Measurements from ENCODE around the gene WNK3. TPM values are rescaled to one million over a fixed set of nuclear protein-coding genes. Genes with fewer than 3 reads are reported as not detected.

WNK3 gene
- total and polyA plus RNA-seq, 2 donors (not counting 1 experiment from before 2014, with no cell fraction given): 0.12 to 1.2 TPM

GRCh38 chrX:54157561-54157960, 200.3 kb downstream of the WNK3 start:
- no peak overlapping the region for H3K27ac ChIP-seq (ENCODE audit: low read length in 2 of 2)
- ChIA-PET POLR2A (no interaction called here), CTCF (no interaction called here)
- no peak overlapping the region for H3K4me3 ChIP-seq (ENCODE audit: control extremely low read depth in 1 of 5, extremely low read depth in 1 of 5, insufficient read depth in 1 of 5, low read depth in 2 of 5, low read length in 4 of 5)
- no peak overlapping the region for H3K4me3 Mint-ChIP-seq
- H3K27ac Mint-ChIP-seq: no peak overlapping the region
- no peaks in the 10 kb centered on the region for H3K4me1 ChIP-seq (ENCODE audit: control insufficient read depth in 2 of 2, insufficient read depth in 2 of 2, low read length in 2 of 2)
- peaks cover 0 to 4% of the 10 kb centered on the region in 2 experiments for H3K36me3 ChIP-seq (replicated peaks in 1 of 2; ENCODE audit: control extremely low read depth in 1 of 2, control insufficient read depth in 1 of 2, extremely low read depth in 1 of 2, insufficient read depth in 2 of 2, low read length in 1 of 2)
- H3K27me3 Mint-ChIP-seq: no peaks in the 10 kb centered on the region
- H2AFZ ChIP-seq (ENCODE audit: insufficient read depth, low read depth, low read length, poor library complexity, severe bottlenecking): no peak overlapping the region
- no peaks in the 10 kb centered on the region for H3K9me3 Mint-ChIP-seq (ENCODE audit: insufficient read depth)
- no peaks in the 10 kb centered on the region for H3K79me2 ChIP-seq (ENCODE audit: control insufficient read depth, insufficient read depth, low read length)
- DNase-seq: no peak
- H4K20me1 ChIP-seq (ENCODE audit: control insufficient read depth, insufficient read depth, low read length, poor library complexity, severe bottlenecking): no peaks in the 10 kb centered on the region
- ATAC-seq (ENCODE audit: low read depth): no peak
- peaks cover 3% of the 10 kb centered on the region for H3K4me1 Mint-ChIP-seq
- no peak for TF ChIP-seq EZH2 (IDR thresholded peaks at IDR 0.05; ENCODE audit: borderline replicate concordance, insufficient read depth, low read depth, low read length, poor library complexity, severe bottlenecking)
- no peak for TF ChIP-seq CTCF (IDR thresholded peaks at IDR 0.05)
- no peaks in the 10 kb centered on the region for H3K27me3 ChIP-seq (replicated peaks in 1 of 4; ENCODE audit: control extremely low read depth in 1 of 4, control insufficient read depth in 3 of 4, insufficient read depth in 4 of 4, low read length in 3 of 4)
- H3K4me2 ChIP-seq (replicated peaks; ENCODE audit: low read depth, low read length, poor library complexity, severe bottlenecking): no peak overlapping the region
- intact Hi-C loops (cut with micrococcal nuclease): no loop called here
- H3K9me3 ChIP-seq (ENCODE audit: control extremely low read depth in 1 of 3, control insufficient read depth in 2 of 3, insufficient read depth in 1 of 3, low read length in 2 of 3): no peaks in the 10 kb centered on the region
- H3K9ac ChIP-seq (ENCODE audit: low read length): no peak overlapping the region

Small RNA genes within 50 kb of the gene (small RNA-seq; reads per million reads assigned to genes)
- not detected for gene AL589872.1 (ENCODE audit: insufficient read length, low read depth, low replicate concordance)
- not detected for gene RNU6-434P (ENCODE audit: insufficient read length, low read depth, low replicate concordance)

Other genes starting within 250 kb of the WNK3 start
- 22.2 and 23.3 TPM in 2 replicates for gene FAM120C, start 174.8 kb downstream of the WNK3 start, total RNA-seq
- 6.7 and 7.7 TPM in 2 replicates for gene FAM120C, start 174.8 kb downstream of the WNK3 start, polyA plus RNA-seq
- 38.3 and 41.4 TPM in 2 replicates for gene TSR2, start 82.4 kb upstream of the WNK3 start, total RNA-seq
- 13.7 and 19.5 TPM in 2 replicates for gene TSR2, start 82.4 kb upstream of the WNK3 start, polyA plus RNA-seq
- 0.12 and 0.20 TPM in 2 replicates for gene FGD1, start 138.2 kb upstream of the WNK3 start, total RNA-seq
- 0.03 TPM in 1 of 2 replicates, not detected in the other for gene FGD1, start 138.2 kb upstream of the WNK3 start, polyA plus RNA-seq
- gene GNL3L, start 172.2 kb upstream of the WNK3 start, total RNA-seq: 47.2 and 52.4 TPM in 2 replicates
- gene GNL3L, start 172.2 kb upstream of the WNK3 start, polyA plus RNA-seq: 14.5 and 15.5 TPM in 2 replicates